ENCODE measurements around the gene P2RY1. TPM values are rescaled to one million over a fixed set of nuclear protein-coding genes. Genes with fewer than 3 reads are reported as not detected.

P2RY1 gene
- total RNA-seq, 1 donor from 2014 or later = 2.1 TPM

- Mint-ChIP-seq H3K9me3 (ENCODE audit: low read depth) (peaks cover 7% of the 10 kb centered on the region), H3K4me1 (ENCODE audit: low read depth) (peaks cover 8% of the 10 kb centered on the region), H3K36me3 (ENCODE audit: insufficient read depth) (no peaks in the 10 kb centered on the region), H3K27ac (no peak overlapping the region), H3K4me3 (ENCODE audit: low read depth) (no peak overlapping the region), H3K27me3 (peaks cover 5% of the 10 kb centered on the region)
- TF ChIP-seq, protein P1, sequence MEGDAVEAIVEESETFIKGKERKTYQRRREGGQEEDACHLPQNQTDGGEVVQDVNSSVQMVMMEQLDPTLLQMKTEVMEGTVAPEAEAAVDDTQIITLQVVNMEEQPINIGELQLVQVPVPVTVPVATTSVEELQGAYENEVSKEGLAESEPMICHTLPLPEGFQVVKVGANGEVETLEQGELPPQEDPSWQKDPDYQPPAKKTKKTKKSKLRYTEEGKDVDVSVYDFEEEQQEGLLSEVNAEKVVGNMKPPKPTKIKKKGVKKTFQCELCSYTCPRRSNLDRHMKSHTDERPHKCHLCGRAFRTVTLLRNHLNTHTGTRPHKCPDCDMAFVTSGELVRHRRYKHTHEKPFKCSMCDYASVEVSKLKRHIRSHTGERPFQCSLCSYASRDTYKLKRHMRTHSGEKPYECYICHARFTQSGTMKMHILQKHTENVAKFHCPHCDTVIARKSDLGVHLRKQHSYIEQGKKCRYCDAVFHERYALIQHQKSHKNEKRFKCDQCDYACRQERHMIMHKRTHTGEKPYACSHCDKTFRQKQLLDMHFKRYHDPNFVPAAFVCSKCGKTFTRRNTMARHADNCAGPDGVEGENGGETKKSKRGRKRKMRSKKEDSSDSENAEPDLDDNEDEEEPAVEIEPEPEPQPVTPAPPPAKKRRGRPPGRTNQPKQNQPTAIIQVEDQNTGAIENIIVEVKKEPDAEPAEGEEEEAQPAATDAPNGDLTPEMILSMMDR (IDR thresholded peaks at IDR 0.05; ENCODE audit: unreplicated experiment) = no peak
- no peak for DNase-seq (ENCODE audit: low spot score, unreplicated experiment)
Observed at GRCh38 chr3:152797751-152798432, 37.0 kb upstream of the P2RY1 start.

DNA sequence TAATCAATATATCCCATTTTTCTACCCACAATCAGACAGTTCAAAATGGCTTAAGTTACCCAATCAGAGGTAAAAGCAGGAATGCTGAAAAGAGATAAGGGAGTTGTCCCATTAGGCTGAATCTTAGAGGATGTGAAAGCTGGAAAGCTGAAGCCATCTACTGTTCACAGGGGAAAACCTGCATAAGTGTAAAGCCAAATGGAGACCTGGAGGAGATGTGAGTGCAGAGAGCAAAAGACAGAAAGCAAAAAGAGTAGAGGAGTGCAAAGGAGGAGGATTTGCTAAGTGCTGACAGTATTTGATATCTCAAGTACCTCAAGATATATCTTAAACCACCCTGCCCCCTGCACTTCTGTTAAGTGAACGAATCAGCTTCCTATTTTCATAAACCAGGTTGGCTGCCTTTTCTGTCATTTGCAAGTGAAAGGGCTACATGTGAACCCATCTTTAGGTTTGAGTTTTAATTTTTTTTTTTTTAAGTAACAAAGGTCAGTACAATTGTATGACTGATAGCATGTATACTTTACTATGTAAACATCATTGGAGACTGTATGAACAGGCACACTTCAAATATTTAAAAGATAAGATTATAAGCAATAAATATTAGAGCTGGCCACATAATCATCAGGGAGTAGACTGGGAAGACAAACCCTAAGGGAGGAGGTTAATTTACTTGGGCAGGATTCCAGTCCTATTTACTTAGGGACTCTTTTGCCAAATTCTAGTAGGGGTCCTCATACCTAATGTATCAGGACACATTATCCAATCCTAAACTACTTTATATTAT, 22.8 kb upstream of the P2RY1 start:
- H3K9me3 Mint-ChIP-seq (ENCODE audit: low read depth) = peaks cover 3% of the 10 kb centered on the region
- no peaks in the 10 kb centered on the region for H3K36me3 Mint-ChIP-seq (ENCODE audit: insufficient read depth)

GRCh38 chr3:152817400-152817799, 17.5 kb upstream of the P2RY1 start:
- no peak for DNase-seq (ENCODE audit: low spot score, unreplicated experiment)
- TF ChIP-seq, protein P1 (IDR thresholded peaks at IDR 0.05; ENCODE audit: unreplicated experiment) = no peak
- Mint-ChIP-seq H3K27ac (no peak overlapping the region), H3K9me3 (ENCODE audit: low read depth) (peaks cover 3% of the 10 kb centered on the region), H3K27me3 (peaks cover 8% of the 10 kb centered on the region), H3K36me3 (ENCODE audit: insufficient read depth) (no peaks in the 10 kb centered on the region), H3K4me3 (ENCODE audit: low read depth) (no peak overlapping the region), H3K4me1 (ENCODE audit: low read depth) (peaks cover 3% of the 10 kb centered on the region)

More for the DNA sequence above, 22.8 kb upstream of the P2RY1 start:
- Mint-ChIP-seq H3K27ac (no peak overlapping the region), H3K4me1 (ENCODE audit: low read depth) (peaks cover 9% of the 10 kb centered on the region), H3K27me3 (peaks cover 7% of the 10 kb centered on the region), H3K4me3 (ENCODE audit: low read depth) (no peak overlapping the region)
- DNase-seq (ENCODE audit: low spot score, unreplicated experiment) = no peak
- TF ChIP-seq, protein P1 (IDR thresholded peaks at IDR 0.05; ENCODE audit: unreplicated experiment) = no peak

DNA sequence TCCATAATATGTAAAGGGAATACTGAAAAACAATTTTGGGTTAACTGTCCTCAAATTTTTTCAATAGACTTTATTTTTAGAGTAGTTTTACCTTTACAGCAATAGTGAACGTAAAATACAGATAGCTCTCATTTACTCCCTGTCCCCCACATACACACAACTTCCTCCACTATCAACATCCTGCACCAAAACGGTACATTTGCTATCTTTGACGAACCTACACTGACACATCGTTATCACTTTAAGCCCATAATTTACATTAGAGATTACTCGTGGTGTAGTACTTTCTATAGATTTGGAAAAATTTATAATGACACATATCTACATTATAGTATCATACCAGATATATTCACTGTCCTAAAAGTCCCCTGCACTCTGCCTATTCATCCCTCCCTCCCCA, 16.9 kb upstream of the P2RY1 start:
- H3K27me3 Mint-ChIP-seq = peaks cover 8% of the 10 kb centered on the region
- DNase-seq (ENCODE audit: low spot score, unreplicated experiment) = no peak
- TF ChIP-seq, protein P1 (IDR thresholded peaks at IDR 0.05; ENCODE audit: unreplicated experiment) = no peak
- peaks cover 3% of the 10 kb centered on the region for H3K9me3 Mint-ChIP-seq (ENCODE audit: low read depth)
- no peaks in the 10 kb centered on the region for H3K36me3 Mint-ChIP-seq (ENCODE audit: insufficient read depth)
- H3K4me1 Mint-ChIP-seq (ENCODE audit: low read depth) = no peaks in the 10 kb centered on the region
- H3K27ac Mint-ChIP-seq = no peak overlapping the region
- no peak overlapping the region for H3K4me3 Mint-ChIP-seq (ENCODE audit: low read depth)

DNA sequence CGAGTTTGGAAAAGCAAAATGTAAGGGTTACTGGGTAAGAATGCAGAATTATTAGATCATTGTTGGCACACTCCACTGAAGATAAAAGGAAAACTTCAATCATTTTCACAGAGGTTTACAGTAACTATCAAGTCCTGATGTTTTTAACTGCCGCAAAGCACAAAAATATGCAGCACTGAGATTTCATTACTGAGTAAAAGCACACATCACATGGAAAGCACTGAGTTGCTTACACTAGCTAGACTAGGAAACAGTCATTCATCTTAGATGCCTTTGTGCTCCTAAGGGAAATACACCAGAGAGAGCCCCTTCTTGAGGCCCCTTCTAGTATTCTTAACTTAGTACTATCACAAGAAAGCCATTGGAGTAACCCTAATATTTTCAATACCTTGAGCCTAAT, 11.8 kb upstream of the P2RY1 start:
- Mint-ChIP-seq H3K27ac (no peak overlapping the region), H3K4me1 (ENCODE audit: low read depth) (no peaks in the 10 kb centered on the region), H3K27me3 (peaks cover 6% of the 10 kb centered on the region), H3K4me3 (ENCODE audit: low read depth) (no peak overlapping the region), H3K9me3 (ENCODE audit: low read depth) (no peaks in the 10 kb centered on the region), H3K36me3 (ENCODE audit: insufficient read depth) (no peaks in the 10 kb centered on the region)
- TF ChIP-seq, protein P1 (IDR thresholded peaks at IDR 0.05; ENCODE audit: unreplicated experiment) = no peak
- no peak for DNase-seq (ENCODE audit: low spot score, unreplicated experiment)

Data from progenitor cell of endocrine pancreas (in vitro differentiated cells).